GM21529 (cell line): ENCODE results near the gene PDZK1IP1.
"Not testable (repeated sequence)": the region's sequence is repeated elsewhere in the genome, so short reads cannot be mapped to it uniquely, and the experiment has no call there.

Source experiments
- ATAC-seq: cut with Tn5 transposase; IDR thresholded peaks from one replicate; pipeline ENCODE4 v1.9.1; 2021; ENCODE audit not compliant: unreplicated experiment

PDZK1IP1 gene

DNA sequence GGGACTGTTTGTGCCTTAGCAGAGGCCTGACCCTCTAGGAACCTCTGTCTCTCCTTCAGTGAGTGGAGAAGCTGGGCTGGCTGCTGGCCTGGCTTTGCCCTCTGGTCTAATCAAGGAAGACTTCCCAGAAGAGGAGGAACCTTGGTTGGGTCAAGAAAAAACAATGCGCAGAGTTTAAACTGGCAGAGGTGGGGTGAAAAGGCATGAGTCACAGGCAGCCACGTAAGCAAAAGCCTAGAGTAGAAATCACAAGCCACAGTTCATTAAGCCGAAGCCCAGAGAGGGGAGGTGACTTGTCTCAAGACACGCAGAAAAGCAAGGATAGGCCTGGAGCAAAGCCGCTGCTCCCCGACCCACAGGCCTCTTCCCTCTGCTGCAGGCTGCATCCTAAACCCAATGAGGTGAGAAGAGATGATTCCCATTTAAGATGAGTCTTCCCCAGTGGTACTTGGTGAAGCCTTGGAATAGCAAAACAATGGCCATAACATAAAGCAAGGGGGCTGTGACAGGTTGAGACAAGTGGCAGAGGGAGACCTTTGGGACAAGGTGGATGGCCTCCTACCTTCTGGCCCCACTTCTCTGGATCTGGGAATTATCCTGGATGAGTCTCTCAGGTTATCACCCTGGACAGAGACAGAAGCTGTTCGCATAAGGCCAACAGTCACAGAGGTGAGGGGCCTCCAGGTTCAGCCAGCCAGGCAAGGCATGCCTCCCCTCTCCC, 7.7 kb downstream of the PDZK1IP1 start:
- no peak for ATAC-seq

DNA sequence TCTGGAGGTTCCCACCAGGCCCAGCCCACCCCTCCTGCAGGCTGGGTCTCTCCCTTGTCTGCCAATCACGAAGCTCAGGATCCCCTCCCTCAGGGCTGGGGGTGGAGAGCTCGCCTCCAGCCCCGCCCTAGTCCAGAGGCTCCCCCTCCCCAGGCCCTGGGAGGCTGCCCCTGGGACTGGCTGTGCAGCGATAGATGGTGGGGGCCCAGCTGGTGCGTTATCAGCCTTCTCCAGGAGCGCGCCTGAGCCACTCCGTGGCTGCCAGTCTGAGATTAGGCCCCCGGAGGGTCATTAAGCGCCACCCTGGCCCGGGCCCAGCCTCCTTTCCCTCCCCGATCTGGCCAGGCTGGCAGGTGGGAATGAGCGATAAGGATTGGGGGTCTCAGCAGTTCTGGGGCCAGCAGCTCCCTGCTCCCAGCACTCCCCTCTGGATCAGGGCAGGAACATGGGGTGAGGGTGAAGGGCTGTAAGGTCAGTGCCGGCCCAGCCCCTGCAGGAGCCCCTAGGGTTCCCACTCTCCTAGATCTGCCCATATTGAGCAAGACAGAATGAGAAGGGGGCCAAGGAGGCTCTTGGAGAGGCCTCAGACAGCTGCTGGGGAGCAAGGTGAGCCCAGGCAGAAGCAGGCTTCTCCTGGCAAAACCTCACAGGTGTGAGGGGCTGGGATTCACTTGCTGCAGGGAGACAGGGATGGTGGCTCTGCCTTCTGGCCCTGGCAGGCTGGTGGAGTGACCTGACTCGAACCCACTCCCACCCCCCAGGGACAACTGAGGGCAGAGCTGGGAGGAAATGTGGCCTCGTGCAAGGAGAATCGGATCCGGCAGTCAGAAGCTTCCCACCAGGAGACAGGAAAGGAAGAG, 8.5 kb downstream of the PDZK1IP1 start:
- ATAC-seq = no peak

DNA sequence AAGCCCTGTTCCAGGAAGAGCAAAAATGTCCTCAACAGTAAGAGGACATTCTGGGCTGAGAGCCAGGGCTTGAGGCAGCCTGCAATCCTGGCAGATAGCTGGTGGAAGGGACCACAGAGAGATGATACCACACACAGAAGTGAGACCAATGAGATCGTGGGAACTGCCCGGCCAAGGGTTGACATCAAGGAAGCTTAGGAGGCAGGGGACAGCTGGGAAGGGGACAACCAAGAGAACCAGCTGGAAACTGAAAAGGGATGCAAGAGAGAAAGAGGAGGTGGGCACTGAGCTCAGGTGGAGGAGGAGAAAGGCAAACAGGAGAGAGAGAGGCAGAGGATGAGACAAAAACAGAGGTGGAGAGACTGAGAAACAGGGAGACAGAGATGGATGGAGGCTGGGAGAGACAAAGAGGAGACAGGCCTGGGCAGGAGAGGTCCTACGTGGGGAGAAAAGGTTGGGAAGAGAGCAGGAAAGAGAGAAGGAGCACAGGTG, 9.2 kb downstream of the PDZK1IP1 start:
- ATAC-seq = no peak

DNA sequence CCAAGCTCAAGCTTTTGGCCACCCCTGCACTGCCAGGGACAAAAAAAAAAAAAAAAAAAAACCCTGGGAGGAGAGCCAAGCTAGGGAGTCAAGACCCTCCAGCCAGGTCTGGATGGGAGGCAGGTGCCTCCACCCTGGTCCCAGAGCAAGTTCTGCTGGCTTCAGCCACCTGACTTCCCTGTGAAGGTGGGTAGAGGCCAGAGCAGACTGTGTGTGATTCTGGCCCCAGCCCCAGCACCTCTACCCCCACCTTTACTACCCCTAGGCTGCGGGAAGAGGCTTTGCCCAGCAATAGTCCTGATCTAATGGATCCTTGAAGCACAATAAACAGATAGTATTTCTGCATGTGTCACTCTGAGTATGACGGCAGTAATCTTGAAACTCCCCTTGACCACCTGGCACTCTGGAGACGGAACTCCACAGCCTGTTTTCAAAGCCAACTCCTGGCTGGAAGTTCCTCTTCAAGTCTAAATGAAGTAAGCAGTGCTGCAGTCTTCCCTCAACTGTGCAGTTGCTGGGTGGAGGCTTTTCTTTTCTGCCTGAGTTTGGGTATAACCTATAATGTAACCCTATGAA, 9.8 kb downstream of the PDZK1IP1 start:
- no peak for ATAC-seq

DNA sequence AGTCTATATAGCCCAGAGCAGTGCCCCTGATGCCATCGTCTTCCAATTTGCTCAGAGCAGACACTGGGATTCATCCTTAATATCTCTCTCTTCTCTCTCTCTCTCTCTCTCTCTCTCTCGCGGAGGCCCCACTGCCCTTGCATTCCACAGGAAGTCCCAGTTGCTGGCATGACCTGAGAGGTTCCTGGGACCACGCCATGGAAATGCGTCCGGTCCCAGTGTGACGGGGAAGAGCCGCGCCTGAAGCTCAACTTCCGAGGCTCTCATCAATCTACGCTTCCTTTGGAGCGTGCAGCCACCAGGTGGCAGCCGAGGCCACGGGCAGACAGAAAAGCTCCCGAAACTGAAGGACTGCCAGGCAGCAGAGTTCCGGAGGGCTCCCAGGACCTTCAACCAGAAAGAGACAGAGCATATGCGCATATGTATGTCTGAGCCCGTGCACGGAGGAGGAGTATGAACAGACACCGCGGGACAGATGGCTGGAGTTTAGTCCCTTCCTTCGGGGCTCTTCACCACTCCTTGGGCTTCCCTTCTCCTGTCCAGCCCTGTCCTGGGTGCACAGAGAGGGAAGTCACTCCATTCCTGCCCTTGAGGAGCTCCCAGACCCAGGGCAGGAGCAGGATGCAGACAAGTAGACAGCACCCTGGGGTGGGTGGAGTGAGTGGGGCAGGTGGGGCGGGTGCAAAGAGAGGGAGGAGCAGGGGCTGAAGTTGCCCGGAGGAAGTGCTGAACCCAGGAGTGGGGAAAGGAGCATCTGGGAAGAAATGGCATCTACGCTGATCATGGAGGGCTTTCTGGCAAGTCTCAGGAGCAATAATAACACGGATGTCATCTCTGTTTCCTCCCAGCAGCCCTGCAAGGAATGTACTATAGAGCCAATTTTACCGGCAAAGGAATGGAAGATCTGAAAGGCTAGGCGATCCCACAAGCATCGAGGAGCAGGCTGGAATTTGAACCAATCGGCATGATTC, 10.5 kb downstream of the PDZK1IP1 start:
- ATAC-seq = peak; percentile 85

DNA sequence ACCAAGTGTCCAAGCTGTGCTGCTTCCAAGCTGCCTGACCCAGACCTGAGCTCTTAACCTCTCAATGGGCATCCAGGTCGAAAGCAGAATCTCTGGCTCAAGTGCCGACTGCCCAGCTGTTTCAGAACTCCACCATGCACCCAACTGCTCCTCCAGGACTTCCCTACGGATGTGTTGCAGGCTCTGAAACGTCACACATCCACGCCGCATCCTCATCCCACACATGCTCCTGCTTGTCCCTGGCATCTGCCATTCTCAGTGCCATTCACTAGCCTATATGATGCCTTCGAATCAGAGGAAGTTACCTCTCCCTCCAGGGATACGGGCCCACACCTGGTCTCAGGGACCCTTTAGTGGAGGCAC, 11.2 kb downstream of the PDZK1IP1 start:
- no peak for ATAC-seq

DNA sequence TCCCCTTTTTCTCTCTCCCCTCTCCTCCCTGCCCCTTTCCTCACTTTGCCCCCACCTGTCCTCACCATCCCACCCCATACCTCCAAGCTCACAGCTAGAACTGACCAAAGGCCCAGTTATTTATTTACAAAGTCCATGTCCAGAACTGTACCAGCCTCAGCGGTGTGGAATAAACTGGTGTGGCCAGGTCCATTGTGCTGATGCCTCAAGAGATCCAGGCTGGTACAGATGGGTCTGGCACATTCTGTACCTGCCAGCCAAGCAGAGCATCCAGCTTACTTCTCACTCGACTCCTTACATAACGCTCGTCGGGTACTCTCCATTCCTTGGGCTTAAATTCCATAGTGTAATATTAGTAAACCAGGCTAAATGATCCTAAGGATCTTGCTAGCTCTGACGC, 11.8 kb downstream of the PDZK1IP1 start:
- no peak for ATAC-seq

DNA sequence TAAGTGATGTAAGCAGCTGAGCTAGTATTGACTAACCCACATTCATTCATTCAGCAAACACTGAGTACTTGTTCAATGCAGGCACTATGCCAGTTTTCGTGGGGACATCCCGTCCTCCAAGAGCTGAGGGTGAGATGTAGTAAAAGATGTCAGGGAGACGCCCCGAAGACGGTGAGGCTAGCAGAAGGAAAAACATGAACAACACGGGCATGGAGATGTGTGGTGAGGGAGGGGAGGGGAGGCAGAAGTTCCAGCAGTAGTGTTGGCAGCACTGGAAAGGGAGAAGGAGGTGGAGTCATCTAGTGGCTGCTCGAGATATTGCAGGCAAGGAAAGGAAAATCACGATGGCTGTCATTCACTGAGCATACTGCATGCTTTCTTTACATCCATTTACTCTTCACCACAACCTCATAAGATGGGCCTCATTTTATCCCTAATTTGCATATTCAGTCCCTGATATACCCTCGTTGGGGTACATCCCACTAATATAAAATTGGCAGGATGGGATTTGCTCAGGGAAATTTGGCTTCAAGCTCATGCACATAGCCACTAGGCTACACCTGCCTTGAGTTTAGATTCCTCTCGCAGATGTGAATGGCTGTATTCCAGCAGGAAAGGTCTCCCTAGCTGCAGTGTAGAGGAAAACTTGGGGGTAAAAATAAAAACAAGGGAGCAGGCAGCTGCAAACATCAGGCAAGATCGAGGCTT, 14.5 kb downstream of the PDZK1IP1 start:
- peak; percentile 48 for ATAC-seq

DNA sequence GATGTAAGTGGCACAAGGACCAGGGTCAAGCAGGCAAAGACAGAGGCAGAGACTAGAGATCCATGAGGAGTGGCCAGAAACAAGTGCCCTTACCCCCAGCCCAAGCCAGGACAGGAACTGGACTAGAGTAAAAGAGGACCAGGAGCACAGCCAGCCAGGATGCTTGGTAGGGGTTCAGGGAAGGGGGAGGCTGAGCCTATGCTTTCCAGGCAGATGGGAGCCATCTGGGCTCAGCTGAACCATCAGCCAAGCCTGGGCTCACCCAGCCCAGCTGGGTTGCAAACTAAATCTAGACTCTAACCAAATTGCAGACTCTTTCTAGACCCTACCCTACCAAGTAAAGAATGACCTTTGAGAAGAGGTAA, 15.2 kb downstream of the PDZK1IP1 start:
- ATAC-seq = no peak

DNA sequence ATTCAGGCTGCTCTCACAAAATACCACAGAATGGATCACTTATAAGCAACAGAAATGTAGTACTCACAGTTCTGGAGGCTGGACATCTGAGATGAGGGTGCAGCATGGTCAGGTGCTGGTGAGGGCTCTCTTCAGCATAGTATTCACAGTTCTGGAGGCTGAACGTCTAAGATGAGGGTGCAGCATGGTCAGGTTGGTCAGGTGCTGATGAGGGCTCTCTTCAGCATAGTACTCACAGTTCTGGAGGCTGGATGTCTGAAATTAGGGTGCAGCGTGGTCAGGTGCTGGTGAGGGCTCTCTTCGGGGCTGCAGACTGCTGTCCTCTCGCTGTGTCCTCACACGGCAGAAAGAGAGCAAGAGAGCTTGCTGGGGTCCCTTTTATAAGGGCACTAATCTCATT, 17.1 kb downstream of the PDZK1IP1 start:
- ATAC-seq = no peak

DNA sequence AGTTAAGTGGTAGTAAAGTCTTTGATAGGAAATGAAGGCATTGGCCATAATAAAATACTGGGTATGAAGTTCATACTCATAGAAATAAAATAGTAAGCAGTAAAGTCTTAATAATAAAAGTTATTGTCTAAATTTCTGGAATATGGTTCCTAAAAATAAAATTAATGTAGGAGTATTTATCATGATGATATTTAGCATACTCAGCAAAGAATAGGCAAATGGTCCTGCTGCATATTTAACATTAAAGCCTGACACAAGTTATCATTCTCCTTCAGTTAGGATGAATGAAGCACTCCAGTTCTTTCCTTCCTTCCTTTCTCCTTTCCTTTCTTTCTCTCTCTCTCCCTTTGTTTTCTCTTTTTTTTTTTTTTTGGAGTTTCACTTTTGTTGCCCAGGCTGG, 25.3 kb downstream of the PDZK1IP1 start:
- no peak for ATAC-seq

DNA sequence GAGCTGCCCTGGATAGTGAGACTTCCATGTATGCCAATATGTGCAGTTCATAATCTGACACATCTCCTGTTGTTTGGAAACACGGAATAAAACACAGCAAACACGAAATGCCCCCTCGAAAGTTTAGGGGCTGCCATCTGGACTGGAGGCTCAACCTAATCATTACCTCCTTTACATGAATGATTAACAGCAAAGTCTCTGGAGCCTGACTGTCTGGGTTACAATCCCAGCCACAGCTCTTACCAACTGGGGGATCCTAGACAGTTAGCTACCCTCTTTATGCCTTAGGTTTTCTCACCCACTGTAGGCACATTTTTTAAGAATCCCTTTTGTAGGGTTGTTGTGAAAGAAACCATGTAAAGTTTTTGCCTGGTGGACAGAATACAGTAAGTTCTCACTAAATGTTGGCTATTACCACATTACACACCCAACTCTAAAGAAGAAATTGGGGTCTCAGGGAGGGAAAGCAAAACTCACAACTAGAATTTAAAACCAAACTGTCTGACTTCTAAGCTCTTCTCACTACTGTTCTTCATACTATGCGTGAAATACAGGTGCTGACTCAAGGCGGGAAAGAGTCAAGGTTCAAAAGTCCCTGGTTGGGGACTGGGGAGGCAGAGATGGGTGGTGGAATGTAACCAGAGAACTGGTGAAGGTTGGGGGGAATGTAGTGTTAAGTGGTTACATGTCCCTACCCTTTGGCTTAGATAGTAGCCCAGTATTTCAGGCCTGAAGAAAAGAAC, 28.4 kb downstream of the PDZK1IP1 start:
- no peak for ATAC-seq

DNA sequence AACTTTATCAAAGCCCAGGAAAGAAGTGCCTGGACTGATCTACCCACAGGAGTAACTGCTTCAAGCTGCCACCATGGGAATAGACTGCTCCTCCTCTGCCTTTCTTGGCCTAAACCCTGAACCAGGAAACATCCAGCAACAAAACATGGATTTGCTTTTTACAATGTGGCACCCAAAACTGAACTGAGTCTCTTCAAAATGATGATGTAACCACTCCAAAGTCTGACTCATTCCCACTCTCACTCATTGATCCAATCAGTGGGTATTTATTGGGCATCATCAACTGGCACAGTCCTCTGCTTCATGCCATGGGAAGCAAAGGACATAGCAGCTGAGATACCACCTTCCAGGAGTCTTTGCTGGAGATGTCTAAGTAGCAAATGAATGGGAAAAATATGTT, 29.1 kb downstream of the PDZK1IP1 start:
- no peak for ATAC-seq

DNA sequence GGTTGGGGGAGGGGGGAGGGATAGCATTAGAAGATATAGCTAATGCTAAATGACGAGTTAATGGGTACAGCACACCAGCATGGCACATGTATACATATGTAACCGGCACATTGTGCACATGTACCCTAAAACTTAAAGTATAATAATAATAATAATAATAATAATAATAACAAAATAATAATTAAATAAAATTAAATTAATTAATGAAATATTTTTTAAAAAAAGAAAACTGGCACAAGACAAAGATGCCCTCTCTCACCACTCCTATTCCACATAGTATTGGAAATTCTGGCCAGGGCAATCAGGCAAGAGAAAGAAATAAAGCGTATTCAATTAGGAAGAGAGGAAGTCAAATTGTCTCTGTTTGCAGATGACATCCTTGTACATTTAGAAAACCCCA, 31.9 kb downstream of the PDZK1IP1 start:
- ATAC-seq = not testable (repeated sequence)

DNA sequence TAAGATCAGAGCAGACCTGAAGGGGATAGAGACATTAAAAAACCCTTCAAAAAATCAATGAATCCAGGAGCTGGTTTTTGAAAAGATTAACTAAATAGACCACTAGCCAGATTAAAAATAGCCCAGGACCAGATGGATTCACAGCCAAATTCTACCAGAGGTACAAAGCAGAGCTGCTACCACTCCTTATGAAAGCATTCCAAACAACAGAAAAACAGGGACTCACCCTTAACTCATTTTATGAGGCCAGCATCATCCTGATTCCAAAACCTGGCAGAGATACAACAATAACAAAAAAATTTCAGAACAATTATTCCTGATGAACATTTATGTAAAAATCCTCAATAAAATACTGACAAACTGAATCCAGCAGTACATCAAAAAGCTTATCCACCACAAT, 33.4 kb downstream of the PDZK1IP1 start:
- not testable (repeated sequence) for ATAC-seq

DNA sequence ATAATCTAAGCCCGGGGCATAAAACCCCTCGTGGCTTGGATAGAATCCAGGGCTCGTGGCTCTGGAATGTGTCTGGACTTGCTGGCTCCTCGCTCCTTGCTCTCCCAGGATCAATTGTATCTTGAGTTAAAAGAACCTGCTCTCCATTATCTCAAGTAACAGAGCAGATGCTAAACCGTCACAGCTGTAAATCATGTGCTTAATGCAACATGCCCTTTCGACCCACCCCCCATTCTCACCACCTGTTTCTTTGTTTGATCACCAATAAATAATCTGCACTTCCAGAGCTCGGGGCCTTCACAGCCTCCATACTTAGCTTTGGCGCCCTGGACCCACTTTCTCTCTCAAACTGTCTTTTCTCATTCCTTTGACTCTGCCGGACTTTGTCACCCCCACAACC, 40.7 kb downstream of the PDZK1IP1 start:
- not testable (repeated sequence) for ATAC-seq

DNA sequence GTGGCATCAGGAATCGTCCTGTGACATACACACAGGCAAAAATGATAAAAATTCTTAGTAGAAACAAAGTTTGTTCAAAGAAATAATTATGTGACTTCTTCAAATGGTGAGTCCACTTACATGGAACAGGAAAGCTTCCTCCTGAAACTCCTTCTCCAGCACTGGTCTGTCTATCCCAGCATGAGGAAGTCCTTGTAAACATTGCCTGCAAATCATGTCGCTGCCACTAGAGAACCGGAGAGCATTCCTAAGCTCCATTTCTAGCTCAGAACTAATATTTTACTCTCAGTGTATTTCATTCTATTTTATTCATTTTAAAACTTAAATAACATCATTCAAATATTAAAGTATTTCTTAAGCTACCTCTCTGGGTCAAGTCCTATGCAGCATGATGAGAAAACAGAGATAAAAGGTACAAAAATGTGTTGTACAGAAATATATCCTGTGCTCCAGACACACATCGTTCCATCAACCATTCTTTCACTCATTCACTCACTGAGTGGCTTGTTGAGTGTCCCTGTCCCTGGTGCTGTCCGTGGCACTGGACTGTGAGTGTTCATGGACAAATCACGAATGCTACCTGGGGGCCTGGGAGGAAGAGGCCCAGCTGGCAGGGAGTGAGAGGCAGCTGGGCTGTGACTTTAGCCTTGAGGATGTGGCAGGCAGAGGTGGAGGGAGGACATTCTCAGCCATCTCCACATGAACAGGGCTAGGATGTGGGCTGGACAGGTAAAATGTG, 42.6 kb downstream of the PDZK1IP1 start:
- ATAC-seq = no peak

DNA sequence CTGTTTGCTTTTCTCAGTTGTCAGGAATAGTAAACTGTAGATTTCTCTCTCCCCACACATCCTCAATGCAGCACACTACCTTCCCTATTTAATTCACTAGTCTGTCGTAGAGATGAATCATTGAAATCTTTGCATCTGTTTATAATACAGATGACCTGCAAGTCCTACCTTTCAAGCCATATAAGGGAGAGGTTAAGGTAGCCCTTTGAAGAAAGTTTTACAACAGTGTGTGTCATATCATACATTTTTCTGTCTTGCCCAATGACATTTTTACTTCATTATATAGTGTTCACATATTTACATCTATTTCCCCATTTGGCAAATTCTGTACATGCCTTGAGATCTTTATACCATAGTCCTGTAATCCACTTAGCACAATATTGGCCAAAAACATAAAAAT, 43.3 kb downstream of the PDZK1IP1 start:
- not testable (repeated sequence) for ATAC-seq

DNA sequence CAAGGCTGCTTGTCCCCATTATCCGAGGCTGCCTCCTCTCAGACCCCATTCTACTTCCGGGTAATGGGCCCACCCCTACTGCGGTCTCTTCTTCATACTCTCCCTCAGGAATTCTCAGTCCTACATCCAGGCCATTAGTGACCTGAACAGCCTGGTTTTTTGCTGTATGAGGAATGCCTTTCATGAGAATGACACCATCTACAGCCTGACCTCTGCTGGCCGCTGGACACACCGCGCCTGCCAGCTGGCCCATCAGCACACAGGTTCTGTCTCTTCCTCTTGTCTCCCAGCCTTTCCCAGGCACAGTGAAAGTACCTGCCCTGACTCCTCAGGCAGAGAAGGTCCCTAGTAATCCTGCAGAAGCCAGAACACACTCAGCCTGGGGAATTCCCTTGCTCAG, 46.2 kb downstream of the PDZK1IP1 start:
- not testable (repeated sequence) for ATAC-seq
